Medulla oblongata (tissue), 1 donor: ENCODE data around the gene PCYOX1L.

Source experiments
- DNase-seq: peaks from one replicate; pipeline ENCODE4 v3.0.0-alpha.2; 2015; ENCODE audit errors: extremely low spot score

PCYOX1L gene

DNA sequence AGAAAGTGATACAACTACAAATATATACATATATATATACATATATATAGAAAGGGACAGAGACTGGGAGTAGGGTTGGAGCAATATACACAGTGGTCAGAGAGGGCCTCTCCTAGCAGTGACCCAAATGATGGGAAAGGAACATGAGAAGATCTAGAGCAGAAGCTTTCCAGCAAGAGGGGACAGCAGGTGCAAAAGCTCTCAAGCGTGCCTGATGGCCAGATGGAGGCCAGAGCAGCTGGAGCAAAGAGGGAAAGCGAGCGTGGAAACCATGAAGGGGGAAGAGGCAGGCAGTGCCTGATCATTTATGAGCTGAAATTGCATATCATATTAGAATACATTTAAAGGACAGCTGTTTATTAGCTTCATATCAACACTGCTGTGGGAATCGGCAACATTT is 20.1 kb upstream of the PCYOX1L start:
- no peak for DNase-seq

DNA sequence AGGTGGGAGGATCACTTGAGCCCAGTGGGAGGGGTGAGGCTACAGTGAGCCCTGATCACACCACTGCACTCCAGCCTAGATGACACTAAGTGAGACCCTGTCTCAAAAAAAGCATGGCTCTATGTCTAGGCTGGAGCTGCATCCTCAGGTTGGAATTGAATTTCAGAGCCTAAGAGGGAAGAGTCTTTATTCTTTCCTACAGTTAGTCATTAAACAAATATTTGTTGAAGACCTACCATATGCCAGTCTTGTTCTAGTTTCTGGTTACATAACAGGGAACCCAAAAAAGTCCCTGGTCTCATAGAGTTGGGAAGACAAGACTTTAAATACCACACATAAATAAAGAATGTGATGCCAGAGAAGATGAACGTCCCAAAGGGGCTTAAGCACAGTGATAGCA is 19.5 kb upstream of the PCYOX1L start:
- DNase-seq, result no peak

DNA sequence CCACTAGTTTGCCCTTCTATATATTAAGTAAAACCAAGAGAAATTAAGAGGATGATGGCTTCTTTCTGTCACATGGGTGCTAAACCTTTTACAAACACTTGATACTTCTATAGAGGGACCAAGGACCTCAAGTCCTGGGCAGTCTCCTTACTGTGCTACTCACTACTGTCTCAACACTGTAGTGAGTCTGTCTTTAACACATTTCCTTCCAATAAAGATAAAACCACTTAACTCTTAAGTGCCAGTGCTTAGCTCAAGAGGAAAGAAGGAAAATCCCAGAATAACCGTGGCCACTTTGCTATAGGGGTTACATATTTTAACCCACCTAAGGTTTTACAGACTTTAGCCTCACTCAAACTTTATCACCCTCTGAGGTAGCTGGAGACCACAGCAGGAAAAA is 16.9 kb upstream of the PCYOX1L start:
- DNase-seq, result no peak

- DNase-seq, result no peak
Observed at GRCh38 chr5:149341876-149342275, 16.0 kb upstream of the PCYOX1L start.

GRCh38 chr5:149344151-149344550 is 13.7 kb upstream of the PCYOX1L start:
- no peak for DNase-seq

DNA sequence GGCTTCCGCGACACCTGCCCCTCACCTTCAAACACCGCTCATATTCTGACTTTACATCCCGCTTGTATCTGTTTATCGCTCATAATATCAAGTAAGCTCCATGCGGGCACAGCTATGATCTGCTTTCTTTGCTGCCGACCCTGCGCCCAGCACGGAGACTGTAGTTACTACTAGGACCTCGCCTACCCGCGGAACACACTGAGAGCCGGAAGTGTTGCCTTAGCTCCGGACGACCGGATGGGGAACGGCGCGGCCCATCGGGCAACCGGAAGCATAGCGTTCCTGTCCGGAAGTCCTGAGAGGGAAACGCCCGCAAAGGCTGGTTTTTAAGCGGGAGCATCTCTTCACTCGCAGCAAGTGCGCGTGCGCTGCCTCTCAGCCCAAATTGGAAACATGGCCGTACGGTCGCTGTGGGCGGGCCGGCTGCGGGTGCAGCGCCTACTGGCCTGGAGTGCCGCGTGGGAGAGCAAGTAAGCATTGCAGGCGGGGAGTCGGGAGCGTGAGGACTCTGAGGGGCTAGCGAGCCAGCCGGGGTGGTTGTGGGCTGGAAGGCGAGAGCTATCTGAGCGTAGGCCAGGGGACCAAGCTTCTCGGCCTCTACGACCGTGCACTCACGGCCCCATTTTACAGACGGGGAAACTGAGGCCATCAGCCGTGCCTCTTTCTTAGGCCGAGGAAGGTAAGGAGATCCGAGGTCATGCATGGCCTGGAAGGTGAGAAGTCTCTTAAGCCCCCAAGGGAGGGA is 12.5 kb upstream of the PCYOX1L start, which contains the start of gene GRPEL2:
GRPEL2 (plus strand) TSS at position 353 of the 745 bp plus-strand sequence; CDS start at position 394, 41 bp downstream.
- DNase-seq, result peak; percentile 95

GRCh38 chr5:149345892-149346222 is 12.0 kb upstream of the PCYOX1L start:
- no peak for DNase-seq

DNA sequence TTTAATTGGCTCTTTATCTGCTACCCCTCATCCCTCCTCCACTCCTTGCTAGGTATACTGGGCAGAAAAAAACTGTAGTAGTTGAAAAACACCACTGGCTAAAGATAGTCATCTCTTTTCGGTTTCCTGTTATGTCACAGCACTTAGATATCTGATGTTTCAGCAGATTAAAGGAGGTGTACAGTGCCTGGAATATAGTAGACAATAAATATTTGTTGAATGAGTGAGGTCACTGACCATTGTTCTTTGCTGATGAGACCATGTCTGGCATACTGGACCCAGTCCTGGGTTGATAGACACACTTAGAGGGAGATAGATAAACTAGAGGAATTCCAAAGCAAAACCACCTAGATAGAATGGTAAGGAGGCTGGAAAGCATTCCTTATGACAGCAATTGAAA is 9.3 kb upstream of the PCYOX1L start:
- no peak for DNase-seq

GRCh38 chr5:149349382-149349781 is 8.5 kb upstream of the PCYOX1L start:
- no peak for DNase-seq

- no peak for DNase-seq
Observed at GRCh38 chr5:149352169-149352568, 5.7 kb upstream of the PCYOX1L start.

- DNase-seq, result no peak
Observed at GRCh38 chr5:149353911-149354310, 3.9 kb upstream of the PCYOX1L start.

- no peak for DNase-seq
Observed at GRCh38 chr5:149355688-149356087, 2.2 kb upstream of the PCYOX1L start.

GRCh38 chr5:149356391-149356790 is 1.5 kb upstream of the PCYOX1L start:
- DNase-seq, result no peak

- peak; percentile 45 for DNase-seq
Observed at GRCh38 chr5:149358294-149358651, 427 bp downstream of the PCYOX1L start.

DNA sequence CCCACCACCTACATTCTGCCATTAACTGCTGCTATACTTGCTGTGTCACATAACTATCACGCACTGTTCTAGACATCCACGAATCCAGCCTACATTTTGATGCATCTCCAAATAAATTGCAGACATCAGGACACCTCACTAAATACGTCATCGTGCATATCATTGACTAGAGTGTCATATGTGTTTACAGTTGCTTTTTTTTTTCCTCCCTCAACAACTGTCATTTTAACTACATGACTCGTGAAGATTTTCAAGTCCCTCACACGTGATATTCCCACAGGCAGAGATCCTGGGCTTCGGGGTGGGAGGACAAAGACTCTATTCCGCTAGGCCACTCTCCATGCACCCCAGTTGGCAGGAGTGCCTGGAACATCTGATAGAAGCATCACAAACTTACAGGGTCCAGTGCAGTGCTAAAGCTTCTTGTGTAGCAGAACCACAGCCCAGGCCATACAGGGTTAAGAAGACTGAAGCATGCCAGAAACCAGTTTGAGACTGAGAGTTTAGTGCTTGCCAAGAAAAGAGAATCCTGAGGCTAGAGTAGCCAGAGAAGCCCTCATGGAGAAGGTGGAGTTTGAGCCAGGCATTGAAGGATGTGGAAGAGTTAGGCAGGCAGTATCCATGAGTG is 1.1 kb downstream of the PCYOX1L start:
- DNase-seq, result peak; percentile 66

DNA sequence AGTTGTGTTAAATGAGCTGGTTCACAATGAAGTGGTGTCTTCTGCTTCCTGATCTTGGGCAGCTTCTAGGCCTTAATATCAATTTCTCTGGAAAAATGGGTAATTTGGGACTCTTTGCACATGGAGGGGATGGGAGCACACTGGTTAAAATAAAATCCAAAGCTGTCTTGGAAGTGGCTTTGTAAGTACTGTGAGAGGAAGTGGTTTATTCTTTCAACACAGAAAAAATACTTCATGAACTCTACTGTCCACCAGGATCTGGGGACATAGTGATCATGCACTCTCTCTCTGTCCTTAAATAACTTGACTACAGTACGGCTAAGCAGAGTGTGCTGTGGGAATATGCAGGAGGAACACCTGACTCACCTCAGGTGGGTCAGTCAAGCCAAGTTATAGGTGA is 2.4 kb downstream of the PCYOX1L start:
- DNase-seq, result no peak

- DNase-seq, result no peak
Observed at GRCh38 chr5:149362541-149362940, 4.7 kb downstream of the PCYOX1L start.

GRCh38 chr5:149363358-149363757 is 5.5 kb downstream of the PCYOX1L start:
- DNase-seq, result peak; percentile 30

DNA sequence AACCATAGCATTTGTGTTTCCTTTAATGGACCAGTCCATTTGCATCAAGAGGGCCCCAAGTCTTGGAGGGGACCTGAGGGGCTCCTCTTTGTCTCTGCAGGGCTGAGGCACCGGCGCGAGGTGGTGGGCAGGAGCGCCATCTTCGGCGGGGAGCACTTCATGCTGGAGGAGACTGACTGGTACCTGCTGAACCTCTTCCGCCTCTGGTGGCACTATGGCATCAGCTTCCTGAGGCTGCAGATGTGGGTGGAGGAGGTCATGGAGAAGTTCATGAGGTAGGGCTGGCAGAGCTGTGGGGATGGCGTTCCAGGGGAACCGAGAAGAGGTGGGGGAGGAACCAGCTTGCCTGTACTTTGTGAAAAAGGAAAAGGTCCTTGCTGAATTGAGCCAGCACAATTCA is 6.1 kb downstream of the PCYOX1L start:
- DNase-seq, result no peak

DNA sequence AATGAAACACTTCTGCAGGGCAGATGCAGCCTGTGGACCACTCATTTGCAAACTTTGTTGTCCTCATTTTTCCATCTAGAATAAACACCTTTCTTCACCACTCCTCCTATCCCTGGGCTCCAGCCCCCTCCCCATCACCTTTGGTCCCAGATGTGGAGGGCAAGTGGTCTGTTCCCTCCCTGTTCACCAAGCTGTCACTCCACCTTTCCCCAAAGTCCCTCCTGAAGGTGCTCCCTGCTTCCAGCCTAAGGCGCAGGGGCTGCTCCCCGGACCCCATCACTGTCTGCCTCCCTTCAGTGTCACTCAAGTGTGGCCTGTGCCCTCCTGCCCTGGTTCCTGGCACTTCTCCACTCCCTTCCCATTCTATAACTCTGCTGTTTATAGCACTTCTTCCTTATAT is 6.9 kb downstream of the PCYOX1L start:
- DNase-seq, result no peak

DNA sequence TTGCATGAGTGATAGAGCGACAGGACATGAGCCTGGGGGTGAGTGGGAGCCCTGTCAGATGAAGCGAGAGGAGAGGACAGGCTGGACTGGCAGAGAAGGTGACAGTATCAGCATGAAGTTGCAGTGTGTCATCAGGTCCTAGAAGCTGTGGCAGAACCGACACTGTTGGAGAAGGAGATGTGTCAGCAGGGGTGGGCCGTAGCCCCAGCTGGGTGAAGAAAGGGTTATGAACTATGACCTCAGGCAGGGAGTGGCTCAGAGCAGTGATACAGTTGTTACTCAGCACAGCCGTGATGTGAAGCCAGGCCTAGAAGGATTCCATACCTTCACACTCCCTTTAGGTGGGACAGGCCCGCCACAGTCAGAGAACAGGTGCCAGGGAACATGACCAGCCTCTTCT is 7.6 kb downstream of the PCYOX1L start:
- no peak for DNase-seq

GRCh38 chr5:149366169-149366729 is 8.4 kb downstream of the PCYOX1L start:
- DNase-seq, result no peak

GRCh38 chr5:149367249-149367971 is 9.6 kb downstream of the PCYOX1L start:
- peak; percentile 67 for DNase-seq
